Activated CD4-positive, alpha-beta T cell treated with anti-CD3 and anti-CD28 coated beads, Interleukin-10, Interleukin-2, amounts not matched to agents 100 ng/mL and 50 ng/mL, durations not matched to agents 16 hours and 8 hours (primary cell): ENCODE results near the gene CD69.
"Not testable (repeated sequence)": the region's sequence is repeated elsewhere in the genome, so short reads cannot be mapped to it uniquely, and the experiment has no call there.

Source experiments
- DNase-seq: peaks from one replicate; pipeline ENCODE4 v3.0.0-alpha.2; 2020

Gene CD69

DNA sequence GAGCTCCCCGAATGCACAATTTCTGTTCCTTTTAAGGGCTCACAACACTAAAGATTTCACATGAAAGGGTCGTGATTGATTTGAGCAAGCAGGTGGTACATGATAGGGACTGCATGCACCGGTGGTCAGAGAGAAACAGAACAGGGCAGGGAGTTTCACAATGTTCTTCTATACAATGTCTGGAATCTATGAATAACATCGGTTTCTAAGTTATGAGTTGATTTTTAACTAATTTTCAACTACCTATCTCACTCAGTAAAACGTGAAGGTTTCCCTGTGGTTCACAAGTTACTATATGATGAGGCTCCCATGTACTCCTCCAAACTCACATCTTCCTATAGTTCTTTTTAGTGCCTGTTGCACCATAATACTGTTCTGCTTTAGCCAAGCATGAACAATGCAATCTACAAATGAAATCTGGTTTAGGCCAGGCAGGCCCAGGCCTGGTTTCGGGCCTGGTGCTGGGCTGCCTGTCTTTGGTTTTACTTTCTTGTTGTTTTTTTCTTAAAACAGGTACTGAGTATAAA, 47.6 kb downstream of the CD69 start:
- not testable (repeated sequence) for DNase-seq

DNA sequence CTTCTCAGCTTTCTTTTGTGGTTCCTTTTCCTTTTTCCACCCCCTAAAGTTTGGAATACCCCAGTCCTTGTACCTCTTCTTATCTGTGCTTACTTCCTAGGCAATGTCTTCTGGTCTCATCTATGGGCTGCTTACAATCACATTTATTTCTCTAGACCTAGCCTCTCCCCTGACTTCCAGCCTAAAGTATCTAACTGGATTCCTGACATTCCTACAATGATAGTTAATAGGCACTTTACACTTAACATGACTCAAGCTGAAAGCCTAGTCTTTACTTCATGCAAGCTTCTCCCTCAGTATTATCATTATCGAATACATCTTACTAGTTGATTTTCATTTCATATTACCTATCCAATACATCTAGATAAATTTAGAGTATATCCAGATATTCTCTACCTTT, 49.0 kb downstream of the CD69 start:
- no peak for DNase-seq

DNA sequence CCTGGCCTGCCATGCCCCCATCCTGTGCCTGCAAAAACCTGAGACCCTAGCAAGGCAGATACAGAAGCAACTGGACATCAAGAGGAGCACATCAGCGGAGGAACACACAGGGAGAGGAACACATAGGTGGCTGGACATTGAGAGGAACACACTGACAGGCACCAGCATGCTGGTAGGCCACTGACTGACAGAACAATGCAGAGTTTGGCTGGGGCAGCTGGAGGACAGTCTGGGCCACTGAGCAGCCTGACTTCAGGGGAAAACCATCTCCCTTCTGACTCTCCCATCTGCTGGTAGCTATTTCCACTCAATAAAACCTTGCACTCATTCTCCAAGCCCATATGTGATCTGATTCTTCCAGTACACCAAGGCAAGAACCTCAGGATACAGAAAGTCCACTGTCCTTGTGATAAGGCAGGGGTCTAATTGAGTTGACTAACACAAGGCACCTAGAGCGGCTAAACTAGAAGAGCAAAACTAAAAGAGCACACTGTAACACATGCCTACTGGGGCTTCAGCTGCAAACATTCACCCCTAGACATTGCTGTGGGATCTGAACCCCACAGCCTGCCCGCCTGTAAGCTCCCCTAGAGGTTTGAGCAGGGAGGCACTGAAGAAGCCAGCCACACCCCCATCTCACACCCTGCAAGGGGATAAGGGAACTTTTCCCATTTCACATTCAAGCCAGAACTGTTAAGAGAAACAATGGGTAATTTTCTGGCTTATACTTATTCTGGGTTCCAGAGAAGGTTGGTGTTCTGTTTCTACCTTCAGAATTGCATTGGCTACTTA, 49.9 kb downstream of the CD69 start:
- DNase-seq, result no peak

DNA sequence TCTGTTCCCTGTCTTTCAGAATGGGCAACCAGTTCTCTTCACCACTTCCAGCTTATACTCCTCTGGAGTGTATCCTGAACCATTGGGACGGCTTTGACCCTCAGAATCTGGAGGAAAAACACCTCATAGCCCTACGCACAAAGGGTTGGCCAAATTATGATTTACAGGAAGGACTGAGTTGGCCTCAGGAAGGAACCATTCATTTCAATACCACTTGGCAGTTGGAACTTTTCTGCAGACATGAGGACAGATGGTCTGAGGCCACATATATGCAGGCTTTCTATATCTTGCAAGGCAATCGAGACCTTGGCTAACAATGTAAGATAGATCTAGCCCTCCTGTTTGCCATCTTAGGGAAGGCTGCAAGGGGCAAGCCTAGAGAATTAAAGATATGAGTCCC, 51.8 kb downstream of the CD69 start:
- DNase-seq, result peak; percentile 55

DNA sequence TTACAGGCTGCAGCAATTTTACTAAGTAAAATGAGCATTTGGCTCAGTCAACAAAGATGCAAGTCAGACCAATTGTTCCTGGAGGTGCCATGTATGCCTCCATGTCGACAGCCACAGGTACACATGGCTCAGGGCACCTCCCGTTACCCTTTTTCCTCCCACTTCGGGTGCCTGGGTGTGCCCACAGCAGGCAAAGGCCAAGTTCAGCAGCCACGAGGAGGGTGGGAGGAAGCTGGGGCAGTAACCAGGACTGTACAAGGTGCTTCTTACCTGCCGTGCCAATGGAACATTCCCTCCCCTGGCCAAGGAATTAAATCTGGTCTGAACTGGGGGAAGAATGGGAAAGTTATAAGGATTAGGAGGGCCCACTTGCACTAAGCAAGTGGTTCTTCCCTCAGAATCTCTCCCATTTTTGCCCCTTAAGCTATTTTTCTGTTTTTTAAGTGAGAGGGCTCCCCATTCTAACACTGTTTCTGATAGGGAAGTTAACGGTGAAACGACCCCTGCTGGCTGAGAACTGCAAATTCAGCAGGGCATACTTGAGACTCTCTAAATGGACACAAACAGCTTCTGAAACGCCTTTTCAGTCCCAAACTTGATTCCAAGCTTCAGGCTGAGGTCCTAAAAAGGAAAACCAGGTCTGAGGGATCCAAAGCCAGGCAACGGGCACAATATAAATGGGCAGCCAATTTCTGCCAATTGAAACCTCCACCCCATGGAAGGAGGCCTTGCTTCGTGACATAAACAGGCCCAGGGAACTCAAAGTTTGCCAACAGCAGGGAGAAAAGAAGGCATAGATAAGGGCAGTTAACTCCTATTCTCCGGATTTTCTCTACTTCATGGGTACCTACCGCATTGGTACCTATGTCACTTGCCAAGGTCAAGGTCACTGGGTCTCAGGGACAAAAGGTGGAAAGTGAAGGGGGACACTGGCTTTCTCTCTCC, 52.6 kb downstream of the CD69 start:
- peak; percentile 75 for DNase-seq

DNA sequence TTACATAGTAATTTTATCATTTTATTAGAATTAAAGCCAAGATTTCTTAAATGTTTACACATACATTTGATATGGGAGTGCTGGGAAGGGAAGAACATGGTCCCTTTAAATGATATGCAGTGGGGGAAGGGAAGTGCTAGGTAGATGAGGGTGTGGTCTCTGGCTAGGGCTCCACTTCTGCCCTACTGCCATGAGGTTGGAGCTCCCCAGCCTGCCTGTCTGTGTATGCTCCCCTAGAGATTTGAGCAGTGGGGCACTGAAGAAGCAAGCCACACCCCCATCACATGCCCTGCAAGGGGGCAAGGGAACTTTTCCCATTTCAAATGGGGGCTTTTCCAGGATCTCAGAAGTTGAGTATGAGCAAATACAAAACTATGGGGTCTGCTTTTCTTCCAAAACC, 53.3 kb downstream of the CD69 start:
- peak; percentile 29 for DNase-seq

DNA sequence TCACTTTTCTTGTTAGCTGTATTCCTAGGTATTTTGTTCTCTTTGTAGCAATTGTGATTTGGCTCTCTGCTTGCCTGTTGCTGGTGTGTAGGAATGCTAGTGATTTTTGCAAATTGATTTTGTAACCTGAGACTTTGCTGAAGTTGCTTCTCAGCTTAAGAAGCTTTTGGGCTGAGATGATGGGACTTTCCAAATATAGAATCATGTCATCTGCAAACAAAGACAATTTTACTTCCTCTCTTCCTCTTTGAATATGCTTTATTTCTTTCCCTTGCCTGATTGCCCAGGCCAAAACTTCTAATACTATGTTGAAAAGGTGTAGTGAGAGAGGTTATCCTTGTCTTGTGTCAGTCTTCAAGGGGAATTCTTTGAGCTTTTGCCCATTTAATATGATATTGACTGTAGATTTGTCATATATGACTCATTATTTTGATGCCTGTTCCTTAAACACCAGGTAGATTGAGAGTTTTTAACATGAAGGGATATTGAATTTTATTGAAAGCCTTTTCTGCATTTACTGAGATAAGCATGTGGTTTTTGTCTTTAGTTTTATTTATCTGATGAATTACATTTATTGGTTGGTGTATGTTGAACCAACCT, 54.5 kb downstream of the CD69 start:
- no peak for DNase-seq

DNA sequence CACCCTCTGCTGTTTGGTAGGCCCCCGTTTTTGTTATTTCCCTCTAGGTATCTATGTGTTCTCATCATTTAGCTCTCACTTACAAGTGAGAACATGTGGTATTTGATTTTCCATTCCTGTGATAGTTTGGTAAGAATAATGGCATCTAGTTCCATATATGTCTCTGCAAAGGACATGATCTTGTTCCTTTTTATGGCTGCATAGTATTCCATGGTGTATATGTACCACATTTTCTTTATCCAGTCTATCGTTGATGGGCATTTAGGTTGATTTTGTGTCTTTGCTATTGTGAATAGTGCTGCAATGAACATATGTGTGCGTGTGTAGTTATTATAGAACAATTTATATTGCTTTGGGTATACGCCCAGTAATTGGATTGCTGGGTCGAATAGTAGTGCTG, 56.1 kb downstream of the CD69 start:
- not testable (repeated sequence) for DNase-seq
